Forelimb muscle (tissue), 1 donor: ENCODE results near the gene BICD2. TPM values are rescaled to one million over a fixed set of nuclear protein-coding genes. Genes with fewer than 3 reads are reported as not detected.

Experiments
- DNase-seq: peaks from one replicate; pipeline ENCODE4 v3.0.0-alpha.2; 2013; ENCODE audit warnings: low read depth
- polyA plus RNA-seq: library from polyadenylated mRNA; unstranded; fragments of 120-200 nt; gene quantifications from one replicate; pipeline ENCODE4 v1.2.1, GENCODE V29; 2013; ENCODE audit not compliant: insufficient read length

BICD2 gene
- polyA plus RNA-seq, 1 donor: 25.2 TPM

- DNase-seq: no peak
Observed at GRCh38 chr9:92668746-92669526, 95.7 kb downstream of the BICD2 start.

GRCh38 chr9:92666912-92667532 lies 97.6 kb downstream of the BICD2 start:
- no peak for DNase-seq

- no peak for DNase-seq
Observed at GRCh38 chr9:92666236-92666635, 98.4 kb downstream of the BICD2 start.

- no peak for DNase-seq
Observed at GRCh38 chr9:92665836-92666235, 98.8 kb downstream of the BICD2 start.

GRCh38 chr9:92664394-92665152 lies 100.1 kb downstream of the BICD2 start:
- DNase-seq: no peak

GRCh38 chr9:92663951-92664350 lies 100.7 kb downstream of the BICD2 start:
- no peak for DNase-seq

GRCh38 chr9:92663126-92663525 lies 101.5 kb downstream of the BICD2 start:
- DNase-seq: no peak

- DNase-seq: no peak
Observed at GRCh38 chr9:92661743-92662142, 102.9 kb downstream of the BICD2 start.

Other genes starting within 250 kb of the BICD2 start
- gene ECM2, start 228.8 kb downstream of the BICD2 start, polyA plus RNA-seq: 26.4 TPM
- gene IPPK, start 94.7 kb downstream of the BICD2 start, polyA plus RNA-seq: 7.2 TPM
- 5.0 TPM for gene ZNF484, start 113.2 kb upstream of the BICD2 start, polyA plus RNA-seq
- 3.8 TPM for gene FGD3, start 182.7 kb upstream of the BICD2 start, polyA plus RNA-seq